Stromal cell of bone marrow (primary cell): ENCODE measurements around the gene MLEC.
"Not testable (repeated sequence)": the region's sequence is repeated elsewhere in the genome, so short reads cannot be mapped to it uniquely, and the experiment has no call there.

ENCODE experiments used
- DNase-seq: peaks from one replicate; pipeline ENCODE4 v3.0.0-alpha.2; 2012; ENCODE audit warnings: low read depth

The MLEC gene

GRCh38 chr12:120662879-120663278 lies 24.1 kb upstream of the MLEC start:
- DNase-seq = no peak

- DNase-seq = no peak
Observed at GRCh38 chr12:120663741-120664140, 23.2 kb upstream of the MLEC start.

- no peak for DNase-seq
Observed at GRCh38 chr12:120666571-120667390, 20.2 kb upstream of the MLEC start.

- DNase-seq = no peak
Observed at GRCh38 chr12:120668091-120668867, 18.7 kb upstream of the MLEC start.

- peak; percentile 29 for DNase-seq
Observed at GRCh38 chr12:120668868-120669840, 17.8 kb upstream of the MLEC start.

- not testable (repeated sequence) for DNase-seq
Observed at GRCh38 chr12:120670237-120670636, 16.7 kb upstream of the MLEC start.

- DNase-seq = no peak
Observed at GRCh38 chr12:120670667-120671066, 16.3 kb upstream of the MLEC start.

GRCh38 chr12:120674097-120674636 lies 12.8 kb upstream of the MLEC start:
- no peak for DNase-seq

GRCh38 chr12:120677765-120678473 lies 9.0 kb upstream of the MLEC start:
- DNase-seq = no peak

GRCh38 chr12:120678572-120678971 lies 8.4 kb upstream of the MLEC start:
- DNase-seq = no peak

GRCh38 chr12:120680165-120680738 lies 6.7 kb upstream of the MLEC start:
- DNase-seq = no peak

GRCh38 chr12:120684523-120684932 lies 2.4 kb upstream of the MLEC start:
- DNase-seq = no peak

- no peak for DNase-seq
Observed at GRCh38 chr12:120685522-120685921, 1.4 kb upstream of the MLEC start.

GRCh38 chr12:120686151-120686689 lies 729 bp upstream of the MLEC start:
- DNase-seq = peak; percentile 90

GRCh38 chr12:120687578-120688289 lies 785 bp downstream of the MLEC start:
- DNase-seq = no peak

- DNase-seq = no peak
Observed at GRCh38 chr12:120688527-120689071, 1.6 kb downstream of the MLEC start.

- no peak for DNase-seq
Observed at GRCh38 chr12:120689397-120690082, 2.6 kb downstream of the MLEC start.

- no peak for DNase-seq
Observed at GRCh38 chr12:120690083-120690450, 3.1 kb downstream of the MLEC start.

GRCh38 chr12:120690978-120691377 lies 4.0 kb downstream of the MLEC start:
- DNase-seq = no peak
